Natural killer cell (primary cell): ENCODE measurements around the gene PRR20G. TPM values are rescaled to one million over a fixed set of nuclear protein-coding genes. Genes with fewer than 3 reads are reported as not detected.

ENCODE experiments used
- ATAC-seq, 3 donors: fragments of 150-1000 bp in 2 of 3; fragments of 200-7000 bp in 1 of 3; cut with Tn5 transposase; 1 replicate in 1 of 3; 2 replicates in 2 of 3; pipeline ENCODE4 v1.10.0; 2021; ENCODE audit warnings: mild to moderate bottlenecking in 2 of 3, moderate library complexity in 2 of 3
- DNase-seq, 2 donors: peaks; one replicate each; pipeline versions ENCODE4 v3.0.0 to v3.0.0-alpha.2; 2013 to 2021; ENCODE audit warnings: mixed read lengths in 1 of 2
- H3K27ac ChIP-seq: one replicate; pipeline ENCODE4 v1.5.1; 2013; ENCODE audit warnings: mild to moderate bottlenecking, low read length
- H3K27me3 ChIP-seq: one replicate; pipeline ENCODE4 v1.6.1; 2013; ENCODE audit warnings: low read length; ENCODE audit not compliant: control insufficient read depth, insufficient read depth
- H3K36me3 ChIP-seq: one replicate; pipeline ENCODE4 v1.6.1; 2013; ENCODE audit warnings: low read length; ENCODE audit not compliant: control insufficient read depth, insufficient read depth
- H3K4me1 ChIP-seq: one replicate; pipeline ENCODE4 v1.6.1; 2013; ENCODE audit warnings: low read length; ENCODE audit not compliant: control insufficient read depth, insufficient read depth
- H3K4me3 ChIP-seq: one replicate; pipeline ENCODE4 v1.5.1; 2013; ENCODE audit warnings: low read length
- H3K9me3 ChIP-seq: one replicate; pipeline ENCODE4 v1.6.1; 2013; ENCODE audit warnings: low read length; ENCODE audit not compliant: control insufficient read depth, insufficient read depth
- H3K27ac Mint-ChIP-seq, 2 donors: one replicate each; pipeline ENCODE4 v1.8.0; 2022; ENCODE audit warnings: mild to moderate bottlenecking in 2 of 2, mixed read lengths in 2 of 2, moderate library complexity in 1 of 2
- H3K27me3 Mint-ChIP-seq, 2 donors: one replicate each; pipeline ENCODE4 v1.8.0; 2022; ENCODE audit warnings: low read depth in 2 of 2, mixed read lengths in 2 of 2
- H3K36me3 Mint-ChIP-seq: one replicate; pipeline ENCODE4 v1.8.0; 2022; ENCODE audit warnings: mixed read lengths
- H3K4me1 Mint-ChIP-seq, 2 donors: one replicate each; pipeline ENCODE4 v1.8.0; 2022; ENCODE audit warnings: mixed read lengths in 2 of 2
- H3K4me3 Mint-ChIP-seq: one replicate; pipeline ENCODE4 v1.8.0; 2022; ENCODE audit warnings: mild to moderate bottlenecking, moderate library complexity, mixed read lengths
- H3K9me3 Mint-ChIP-seq, 2 donors: one replicate each; pipeline ENCODE4 v1.8.0; 2022; ENCODE audit warnings: mixed read lengths in 2 of 2
- CTCF ChIP-seq: fragments of 200-600 bp; IDR thresholded peaks from one replicate; pipeline ENCODE4 v1.8.0; 2022; ENCODE audit warnings: antibody characterized with exemption
- WGBS: methylation state at CpG from one replicate; pipeline ENCODE4 v1.1.7; 2013; ENCODE audit warnings: missing lambda C conversion rate; ENCODE audit not compliant: insufficient coverage; 5-methylcytosine and 5-hydroxymethylcytosine counted together
- intact Hi-C: fragments of 100-400 bp; cut with micrococcal nuclease; formaldehyde crosslinking; loops from one replicate; pipeline ENCODE4 v1.14.2; 2022
- total RNA-seq, 4 donors: library from RNA; stranded (reverse); fragments of 120-200 nt in 1 of 4; gene quantifications; one replicate each; pipeline versions ENCODE4 v1.2.3 to v1.2.4, GENCODE V29; 2013 to 2022

PRR20G gene
- total RNA-seq, 3 donors from 2014 or later (not counting 1 experiment from before 2014, with no cell fraction given), result not detected

- Histone ChIP-seq H3K4me3 (no peak overlapping the region), H3K36me3 (no peaks in the 10 kb centered on the region), H3K27me3 (no peaks in the 10 kb centered on the region), H3K27ac (no peak overlapping the region), H3K4me1 (no peaks in the 10 kb centered on the region), H3K9me3 (no peaks in the 10 kb centered on the region)
- DNase-seq (no peak), ATAC-seq (no peak)
- 51% methylated on average over 10 of the region's 10 CpGs for WGBS
- no peak for TF ChIP-seq CTCF
- Mint-ChIP-seq H3K4me1 (no peaks in the 10 kb centered on the region), H3K27ac (no peak overlapping the region), H3K27me3 (peaks cover 4 to 27% of the 10 kb centered on the region in 2 donors), H3K9me3 (peaks cover 2 to 3% of the 10 kb centered on the region in 2 donors), H3K36me3 (peaks cover 8% of the 10 kb centered on the region), H3K4me3 (no peak overlapping the region)
- intact Hi-C loops, result no loop called here
Observed at GRCh38 chr3:127266186-127266585, 21.7 kb downstream of the PRR20G start.

- Histone ChIP-seq H3K4me3 (no peak overlapping the region), H3K27me3 (no peaks in the 10 kb centered on the region), H3K27ac (no peak overlapping the region), H3K9me3 (no peaks in the 10 kb centered on the region), H3K36me3 (no peaks in the 10 kb centered on the region), H3K4me1 (no peaks in the 10 kb centered on the region)
- no peak for TF ChIP-seq CTCF
- intact Hi-C loops, result no loop called here
- no peak overlapping the region for H3K4me3 Mint-ChIP-seq
- H3K36me3 Mint-ChIP-seq, result peaks cover 8% of the 10 kb centered on the region
- H3K4me1 Mint-ChIP-seq, result no peaks in the 10 kb centered on the region
- WGBS, result 90% methylated on average over 7 of the region's 7 CpGs
- H3K27ac Mint-ChIP-seq, result no peak overlapping the region
- H3K27me3 Mint-ChIP-seq, result peaks cover 4 to 27% of the 10 kb centered on the region in 2 donors
- ATAC-seq, result no peak
- DNase-seq, result no peak
- peaks cover 2 to 3% of the 10 kb centered on the region in 2 donors for H3K9me3 Mint-ChIP-seq
Observed at GRCh38 chr3:127265581-127265981, 22.3 kb downstream of the PRR20G start.

- Histone ChIP-seq H3K9me3 (no peaks in the 10 kb centered on the region), H3K27ac (no peak overlapping the region), H3K4me3 (no peak overlapping the region), H3K27me3 (no peaks in the 10 kb centered on the region), H3K4me1 (no peaks in the 10 kb centered on the region), H3K36me3 (no peaks in the 10 kb centered on the region)
- Mint-ChIP-seq H3K4me3 (no peak overlapping the region), H3K4me1 (no peaks in the 10 kb centered on the region), H3K36me3 (peaks cover 8% of the 10 kb centered on the region), H3K9me3 (peaks cover 2 to 3% of the 10 kb centered on the region in 2 donors), H3K27me3 (peaks cover 4 to 27% of the 10 kb centered on the region in 2 donors), H3K27ac (no peak overlapping the region)
- 82% methylated on average over 11 of the region's 11 CpGs for WGBS
- TF ChIP-seq CTCF, result no peak
- intact Hi-C loops, result no loop called here
- DNase-seq, result no peak
- no peak for ATAC-seq
Observed at GRCh38 chr3:127264794-127265514, 22.9 kb downstream of the PRR20G start.

- no peaks in the 10 kb centered on the region for H3K9me3 ChIP-seq
- H3K4me3 ChIP-seq, result no peak overlapping the region
- H3K4me1 Mint-ChIP-seq, result no peaks in the 10 kb centered on the region
- H3K36me3 ChIP-seq, result no peaks in the 10 kb centered on the region
- peaks cover 8% of the 10 kb centered on the region for H3K36me3 Mint-ChIP-seq
- no peak overlapping the region for H3K4me3 Mint-ChIP-seq
- no peak for ATAC-seq
- no peak for TF ChIP-seq CTCF
- H3K27me3 ChIP-seq, result no peaks in the 10 kb centered on the region
- no peak overlapping the region for H3K27ac Mint-ChIP-seq
- no peaks in the 10 kb centered on the region for H3K4me1 ChIP-seq
- 79% methylated on average over 5 of the region's 5 CpGs for WGBS
- H3K27me3 Mint-ChIP-seq, result peaks cover 8 to 24% of the 10 kb centered on the region in 2 donors
- no peak for DNase-seq
- intact Hi-C loops, result no loop called here
- H3K9me3 Mint-ChIP-seq, result peaks cover 2 to 3% of the 10 kb centered on the region in 2 donors
- no peak overlapping the region for H3K27ac ChIP-seq
Observed at GRCh38 chr3:127264292-127264691, 23.6 kb downstream of the PRR20G start.
